ENCODE results near the gene LRRC32.

LRRC32 gene

GRCh38 chr11:76629853-76630599, 40.5 kb downstream of the LRRC32 start:
- no peak; the same call in 2 of the 3 replicates for ATAC-seq
- no peak for TF ChIP-seq ISL1 (CRISPR knock-in tag; IDR thresholded peaks at IDR 0.05)
- TF ChIP-seq CREB5 (CRISPR knock-in tag; IDR thresholded peaks at IDR 0.05; ENCODE audit: low read depth), result no peak
- no peak for TF ChIP-seq ZFP30 (CRISPR knock-in tag; IDR thresholded peaks at IDR 0.05)
- no peak for TF ChIP-seq CSRNP3 (CRISPR knock-in tag; IDR thresholded peaks at IDR 0.05)
- no peak for TF ChIP-seq RARB (CRISPR knock-in tag; IDR thresholded peaks at IDR 0.05)
- TF ChIP-seq POU6F1 (CRISPR knock-in tag; IDR thresholded peaks at IDR 0.05; ENCODE audit: borderline replicate concordance, low read depth), result no peak
- no peak for TF ChIP-seq ZNF565 (CRISPR knock-in tag; conservative IDR thresholded peaks at IDR 0.05; ENCODE audit: low read depth)
- TF ChIP-seq PPARA (CRISPR knock-in tag; IDR thresholded peaks at IDR 0.05; ENCODE audit: borderline replicate concordance), result no peak
- no peak for TF ChIP-seq SNAI2 (CRISPR knock-in tag; IDR thresholded peaks at IDR 0.05)

GRCh38 chr11:76629116-76629852, 41.3 kb downstream of the LRRC32 start:
- ATAC-seq, result no peak
- TF ChIP-seq ESRRG (CRISPR knock-in tag; IDR thresholded peaks at IDR 0.05) (no peak), BACH2 (CRISPR knock-in tag; IDR thresholded peaks at IDR 0.05; ENCODE audit: borderline replicate concordance) (no peak), CSRNP3 (CRISPR knock-in tag; IDR thresholded peaks at IDR 0.05) (no peak), RARB (CRISPR knock-in tag; IDR thresholded peaks at IDR 0.05) (no peak), TSHZ2 (CRISPR knock-in tag; IDR thresholded peaks at IDR 0.05) (no peak), CREB5 (CRISPR knock-in tag; IDR thresholded peaks at IDR 0.05; ENCODE audit: low read depth) (no peak), SNAI2 (CRISPR knock-in tag; IDR thresholded peaks at IDR 0.05) (no peak), PATZ1 (CRISPR knock-in tag; IDR thresholded peaks at IDR 0.05; ENCODE audit: borderline replicate concordance) (no peak), GLIS3 (CRISPR knock-in tag; IDR thresholded peaks at IDR 0.05) (no peak), TOX (CRISPR knock-in tag; IDR thresholded peaks at IDR 0.05; ENCODE audit: borderline replicate concordance) (no peak), ZFP30 (CRISPR knock-in tag; IDR thresholded peaks at IDR 0.05) (no peak), ZNF565 (CRISPR knock-in tag; conservative IDR thresholded peaks at IDR 0.05; ENCODE audit: low read depth) (no peak), ZNF8 (CRISPR knock-in tag; IDR thresholded peaks at IDR 0.05) (no peak), TCF4 (CRISPR knock-in tag; IDR thresholded peaks at IDR 0.05; ENCODE audit: borderline replicate concordance) (no peak), OSR1 (CRISPR knock-in tag; IDR thresholded peaks at IDR 0.05) (no peak), POU6F1 (CRISPR knock-in tag; IDR thresholded peaks at IDR 0.05; ENCODE audit: borderline replicate concordance, low read depth) (no peak), ISL1 (CRISPR knock-in tag; IDR thresholded peaks at IDR 0.05) (no peak), ZNF70 (CRISPR knock-in tag; IDR thresholded peaks at IDR 0.05) (no peak), ZFP3 (CRISPR knock-in tag; IDR thresholded peaks at IDR 0.05) (no peak), ZC3H10 (CRISPR knock-in tag; IDR thresholded peaks at IDR 0.05) (no peak)

Measured in SK-N-SH treated with all-trans-retinoic acid at 6 μM for 48 hours (cell line).